ENCODE data around the gene GID4.

GID4 gene

GRCh38 chr17:18101828-18102227, 62.6 kb downstream of the GID4 start:
- TF ChIP-seq REST (IDR thresholded peaks at IDR 0.05; ENCODE audit: insufficient read depth in 1 of 2, low read depth in 2 of 2, low read length in 2 of 2) (no peak), TAF1 (IDR thresholded peaks at IDR 0.05; ENCODE audit: borderline replicate concordance, insufficient read depth, low read length) (no peak)

GRCh38 chr17:18102640-18103039, 63.4 kb downstream of the GID4 start:
- no peak for TF ChIP-seq POLR2AphosphoS5 (IDR thresholded peaks at IDR 0.05; ENCODE audit: low read depth, low read length)
- no peak for TF ChIP-seq REST (IDR thresholded peaks at IDR 0.05; ENCODE audit: insufficient read depth in 1 of 2, low read depth in 2 of 2, low read length in 2 of 2)
- TF ChIP-seq FOXP2 (optimal IDR thresholded peaks at IDR 0.05; ENCODE audit: borderline replicate concordance, extremely low read depth, extremely low read length, insufficient read depth): no peak
- TF ChIP-seq TAF1 (IDR thresholded peaks at IDR 0.05; ENCODE audit: borderline replicate concordance, insufficient read depth, low read length): no peak
- no peak for TF ChIP-seq SIN3A (IDR thresholded peaks at IDR 0.05; ENCODE audit: borderline replicate concordance, insufficient read depth, low read length)

- no peak for TF ChIP-seq REST (IDR thresholded peaks at IDR 0.05; ENCODE audit: insufficient read depth in 1 of 2, low read depth in 2 of 2, low read length in 2 of 2)
- TF ChIP-seq POLR2AphosphoS5 (IDR thresholded peaks at IDR 0.05; ENCODE audit: low read depth, low read length): no peak
- TF ChIP-seq FOXP2 (optimal IDR thresholded peaks at IDR 0.05; ENCODE audit: borderline replicate concordance, extremely low read depth, extremely low read length, insufficient read depth): no peak
- TF ChIP-seq SIN3A (IDR thresholded peaks at IDR 0.05; ENCODE audit: borderline replicate concordance, insufficient read depth, low read length): no peak
- no peak for TF ChIP-seq TAF1 (IDR thresholded peaks at IDR 0.05; ENCODE audit: borderline replicate concordance, insufficient read depth, low read length)
Observed at GRCh38 chr17:18105027-18105426, 65.8 kb downstream of the GID4 start.

- TF ChIP-seq TAF1 (IDR thresholded peaks at IDR 0.05; ENCODE audit: borderline replicate concordance, insufficient read depth, low read length): no peak
- TF ChIP-seq REST (IDR thresholded peaks at IDR 0.05; ENCODE audit: insufficient read depth in 1 of 2, low read depth in 2 of 2, low read length in 2 of 2): no peak
- TF ChIP-seq POLR2AphosphoS5 (IDR thresholded peaks at IDR 0.05; ENCODE audit: low read depth, low read length): no peak
Observed at GRCh38 chr17:18105595-18105994, 66.4 kb downstream of the GID4 start.

- TF ChIP-seq TAF1 (IDR thresholded peaks at IDR 0.05; ENCODE audit: borderline replicate concordance, insufficient read depth, low read length): no peak
- TF ChIP-seq SIN3A (IDR thresholded peaks at IDR 0.05; ENCODE audit: borderline replicate concordance, insufficient read depth, low read length): no peak
- no peak for TF ChIP-seq REST (IDR thresholded peaks at IDR 0.05; ENCODE audit: insufficient read depth in 1 of 2, low read depth in 2 of 2, low read length in 2 of 2)
- TF ChIP-seq POLR2AphosphoS5 (IDR thresholded peaks at IDR 0.05; ENCODE audit: low read depth, low read length): no peak
- TF ChIP-seq FOXP2 (optimal IDR thresholded peaks at IDR 0.05; ENCODE audit: borderline replicate concordance, extremely low read depth, extremely low read length, insufficient read depth): no peak
Observed at GRCh38 chr17:18106211-18106610, 67.0 kb downstream of the GID4 start.
